GM23248 (cell line): ENCODE data around the gene YOD1. TPM values are rescaled to one million over a fixed set of nuclear protein-coding genes. Genes with fewer than 3 reads are reported as not detected.

Experiments used
- DNase-seq: peaks from one replicate; pipeline ENCODE4 v3.0.0-alpha.2; 2015
- H2AFZ ChIP-seq: fragments of 200-600 bp; sonication (generic); 2 replicates; pipeline ENCODE4 v1.6.1; 2016; ENCODE audit warnings: antibody characterized with exemption
- H3F3A ChIP-seq: fragments of 200-600 bp; sonication (generic); 2 replicates; pipeline ENCODE4 v1.6.1; 2016; ENCODE audit warnings: mild to moderate bottlenecking, antibody characterized with exemption, mixed run types; ENCODE audit not compliant: insufficient read depth
- H3K27ac ChIP-seq: fragments of 200-600 bp; sonication (generic); 2 replicates; pipeline ENCODE4 v1.5.1; 2016; ENCODE audit warnings: mild to moderate bottlenecking
- H3K27me3 ChIP-seq: fragments of 200-600 bp; sonication (generic); replicated peaks from 2 replicates; pipeline ENCODE4 v1.6.1; 2016; ENCODE audit warnings: mild to moderate bottlenecking; ENCODE audit not compliant: insufficient read depth
- H3K36me3 ChIP-seq: fragments of 200-600 bp; sonication (generic); 2 replicates; pipeline ENCODE4 v1.6.1; 2016; ENCODE audit warnings: low read depth, mild to moderate bottlenecking
- H3K4me1 ChIP-seq: fragments of 200-600 bp; sonication (generic); 2 replicates; pipeline ENCODE4 v1.6.1; 2016; ENCODE audit warnings: mild to moderate bottlenecking; ENCODE audit not compliant: insufficient read depth
- H3K4me2 ChIP-seq: fragments of 200-600 bp; sonication (generic); one replicate; pipeline ENCODE4 v1.6.1; 2016; ENCODE audit warnings: mild to moderate bottlenecking; ENCODE audit not compliant: unreplicated experiment
- H3K4me3 ChIP-seq: fragments of 200-600 bp; sonication (generic); 2 replicates; pipeline ENCODE4 v1.5.1; 2016; ENCODE audit warnings: mild to moderate bottlenecking
- H3K79me2 ChIP-seq: fragments of 200-600 bp; sonication (generic); 2 replicates; pipeline ENCODE4 v1.6.1; 2016; ENCODE audit warnings: mild to moderate bottlenecking; ENCODE audit not compliant: insufficient read depth
- H3K9ac ChIP-seq: fragments of 200-600 bp; sonication (generic); 2 replicates; pipeline ENCODE4 v1.6.1; 2016; ENCODE audit warnings: mild to moderate bottlenecking
- H3K9me2 ChIP-seq: fragments of 200-600 bp; sonication (generic); 2 replicates; pipeline ENCODE4 v1.6.1; 2016; ENCODE audit warnings: mixed run types, mild to moderate bottlenecking, moderate library complexity; ENCODE audit not compliant: insufficient read depth
- H3K9me3 ChIP-seq: fragments of 200-600 bp; sonication (generic); one replicate; pipeline ENCODE4 v1.6.1; 2017; ENCODE audit warnings: low read depth
- H4K20me1 ChIP-seq: fragments of 200-600 bp; sonication (generic); 2 replicates; pipeline ENCODE4 v1.6.0; 2016; ENCODE audit not compliant: insufficient read depth
- EZH2 ChIP-seq: fragments of 200-600 bp; sonication (generic); IDR thresholded peaks from 2 replicates; pipeline ENCODE4 v1.6.1; 2018; ENCODE audit warnings: antibody characterized with exemption, mild to moderate bottlenecking; ENCODE audit not compliant: insufficient read depth, poor library complexity, severe bottlenecking
- EZH2phosphoT487 ChIP-seq: fragments of 200-600 bp; sonication (generic); IDR thresholded peaks from 2 replicates; pipeline ENCODE4 v1.6.1; 2018; ENCODE audit warnings: antibody characterized with exemption, moderate library complexity, mild to moderate bottlenecking, low read depth; ENCODE audit not compliant: insufficient read depth
- WGBS, 2 experiments: methylation state at CpG; one replicate each; pipeline ENCODE4 v1.1.6; 2015 to 2017; ENCODE audit warnings: low lambda C conversion rate in 2 of 2, low coverage in 1 of 2; ENCODE audit errors: missing lambda C conversion rate in 2 of 2; 5-methylcytosine and 5-hydroxymethylcytosine counted together
- in situ Hi-C: fragments of 300-500 bp; cut with MboI; formaldehyde crosslinking; loops from 2 replicates; pipeline ENCODE4 v1.15.0; 2020
- polyA plus RNA-seq: library from polyadenylated mRNA; unstranded; fragments of >200 nt; fragmentation: Nextera tagmentation; extraction: Ambion mirVana; gene quantifications from 2 replicates; pipeline ENCODE4 v1.2.1, GENCODE V29; 2016
- total RNA-seq: library from RNA; depleted of rRNA; stranded (reverse); fragments of >200 nt; shearing (Covaris generic); gene quantifications from 2 replicates; pipeline ENCODE4 v1.2.3, GENCODE V29; 2014

Gene YOD1
- total and polyA plus RNA-seq, 2 experiments from 2014 or later = 2.4 to 6.7 TPM

DNA sequence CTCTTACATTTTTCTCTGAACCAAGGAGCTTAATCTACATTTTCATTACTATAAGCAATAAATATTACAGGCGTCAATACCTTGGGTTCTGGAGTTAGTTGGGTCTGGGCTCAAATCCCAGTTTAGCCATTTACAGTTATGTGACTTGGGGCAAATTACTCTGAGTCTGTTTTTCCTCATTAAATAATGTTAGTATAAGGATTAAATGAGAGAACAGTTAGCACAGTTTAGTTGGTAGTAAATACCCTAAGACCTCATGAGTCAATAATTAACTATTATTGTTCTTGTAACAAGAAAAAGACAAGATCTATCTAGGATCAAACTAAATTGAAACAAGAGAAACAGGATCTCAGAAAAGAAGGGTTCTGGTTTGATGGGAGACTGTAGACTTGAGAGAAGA, 23.1 kb downstream of the YOD1 start:
- Histone ChIP-seq H4K20me1 (no peaks in the 10 kb centered on the region), H3K9me3 (no peaks in the 10 kb centered on the region), H3K36me3 (no peaks in the 10 kb centered on the region), H2AFZ (no peak overlapping the region), H3K4me1 (peaks cover 28% of the 10 kb centered on the region), H3F3A (peaks cover 23% of the 10 kb centered on the region), H3K9me2 (no peaks in the 10 kb centered on the region), H3K4me3 (no peak overlapping the region), H3K9ac (no peak overlapping the region), H3K79me2 (no peaks in the 10 kb centered on the region), H3K4me2 (no peak overlapping the region), H3K27me3 (no peaks in the 10 kb centered on the region), H3K27ac (no peak overlapping the region)
- in situ Hi-C loops = no loop called here
- DNase-seq = no peak
- no peak for TF ChIP-seq EZH2phosphoT487
- no peak for TF ChIP-seq EZH2
- 96 to 97% methylated on average over 1 of the region's 1 CpG for WGBS, 2 experiments

DNA sequence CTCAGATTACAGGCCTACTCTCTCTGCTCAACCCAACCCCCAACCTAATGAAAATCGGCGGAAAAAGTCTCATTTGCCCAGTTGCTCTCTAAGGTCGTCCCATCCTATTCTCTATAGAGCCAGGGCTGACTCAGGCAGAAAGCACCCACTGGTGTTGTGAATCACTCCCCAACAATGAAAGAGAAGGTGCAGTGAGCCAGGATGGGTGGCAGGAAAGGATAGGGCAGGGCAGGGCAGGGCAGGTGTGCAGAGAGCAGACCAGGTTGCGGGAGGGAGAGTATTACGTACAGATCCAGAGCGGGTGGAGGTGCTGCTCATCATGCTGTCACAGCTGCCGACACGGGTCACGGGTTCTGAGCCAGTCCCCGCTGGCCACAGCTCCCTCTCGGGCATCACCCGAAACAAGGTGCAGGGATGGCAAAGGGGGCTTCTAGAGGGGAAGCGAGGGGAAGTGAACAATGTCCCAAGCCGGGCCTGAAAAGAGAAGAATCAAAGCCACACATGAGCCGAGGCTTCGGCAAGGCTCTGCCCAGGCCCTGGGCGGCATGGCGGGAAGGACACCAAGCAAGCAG, 23.7 kb downstream of the YOD1 start:
- in situ Hi-C loops = no loop called here
- H3K79me2 ChIP-seq = no peaks in the 10 kb centered on the region
- H3K4me1 ChIP-seq = peaks cover 28% of the 10 kb centered on the region
- WGBS, 2 experiments = 92 to 93% methylated on average over 17 to 18 of the region's 18 CpGs
- DNase-seq = peak; percentile 65
- no peaks in the 10 kb centered on the region for H3K9me2 ChIP-seq
- no peak overlapping the region for H3K4me3 ChIP-seq
- H3K4me2 ChIP-seq = peak overlapping the region; percentile 75
- H3K9ac ChIP-seq = no peak overlapping the region
- no peak for TF ChIP-seq EZH2
- no peak for TF ChIP-seq EZH2phosphoT487
- no peaks in the 10 kb centered on the region for H3K36me3 ChIP-seq
- H3F3A ChIP-seq = peaks cover 23% of the 10 kb centered on the region
- H4K20me1 ChIP-seq = no peaks in the 10 kb centered on the region
- H2AFZ ChIP-seq = no peak overlapping the region
- H3K27ac ChIP-seq = no peak overlapping the region
- no peaks in the 10 kb centered on the region for H3K9me3 ChIP-seq
- H3K27me3 ChIP-seq = no peaks in the 10 kb centered on the region

DNA sequence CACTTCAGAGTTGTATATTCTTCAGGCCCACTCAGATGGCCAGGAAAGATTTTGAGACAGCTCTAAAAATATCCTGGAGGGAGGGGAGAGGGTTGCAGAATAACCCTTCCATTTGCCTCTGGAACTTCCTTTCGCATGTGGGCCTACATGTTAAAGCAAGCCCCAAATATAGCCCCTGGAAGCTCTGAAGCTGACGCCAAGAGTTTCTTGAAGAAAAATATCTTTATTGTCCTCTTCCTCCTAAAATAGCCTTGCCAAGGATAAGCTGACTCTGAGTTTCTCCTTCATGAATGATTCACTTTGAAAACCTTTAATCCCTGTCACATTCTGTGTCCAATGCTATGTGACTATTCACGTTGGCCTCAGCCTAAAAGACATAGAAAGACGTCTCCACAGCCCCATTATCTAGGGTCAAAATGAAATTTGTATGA, 24.9 kb downstream of the YOD1 start:
- peak; percentile 75 for DNase-seq
- H3K27ac ChIP-seq = peak overlapping the region; percentile 61
- peaks cover 31% of the 10 kb centered on the region for H3K4me1 ChIP-seq

DNA sequence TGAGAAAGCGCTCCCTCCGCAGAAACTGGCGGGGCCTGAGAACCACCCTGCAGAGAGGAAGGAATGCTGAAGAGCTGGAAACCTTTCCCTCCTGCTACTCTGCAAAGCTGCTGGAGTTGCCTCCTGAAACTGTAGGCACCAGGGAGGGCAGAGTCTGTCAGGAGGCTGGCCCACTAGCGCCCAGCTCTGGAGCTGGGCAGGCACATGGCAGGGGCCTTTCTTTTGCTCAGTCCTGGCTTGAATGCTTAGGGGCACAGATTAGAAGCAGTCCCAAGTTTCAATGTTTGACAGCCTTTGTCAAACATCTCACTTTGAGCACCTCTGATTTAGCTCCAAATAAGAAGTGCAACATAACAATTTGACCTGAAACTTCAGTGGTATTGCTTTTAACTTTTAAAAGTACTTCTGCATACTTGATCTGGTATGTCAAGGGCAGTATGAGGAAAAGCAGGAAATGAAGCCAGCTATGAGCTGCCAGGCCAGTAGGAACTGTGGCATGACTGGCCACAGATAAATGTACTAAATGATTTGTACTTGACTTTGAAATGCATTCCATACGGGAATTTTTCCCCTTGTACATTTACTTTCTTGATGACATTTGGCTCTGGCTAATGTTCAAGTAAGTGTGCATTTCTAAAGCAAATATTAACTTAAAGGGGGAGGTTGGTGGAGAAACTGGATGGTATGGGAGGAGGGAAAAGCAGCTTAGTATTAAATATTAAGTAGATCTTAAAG, 25.7 kb downstream of the YOD1 start:
- no peaks in the 10 kb centered on the region for H4K20me1 ChIP-seq
- H3K9ac ChIP-seq = no peak overlapping the region; the same call in 1 of the 2 replicates
- H3K36me3 ChIP-seq = no peaks in the 10 kb centered on the region
- peaks cover 23% of the 10 kb centered on the region for H3F3A ChIP-seq
- no peaks in the 10 kb centered on the region for H3K9me2 ChIP-seq
- TF ChIP-seq EZH2 (no peak), EZH2phosphoT487 (no peak)
- H2AFZ ChIP-seq = peak overlapping the region; percentile 69; the same call in 1 of the 2 replicates
- H3K27ac ChIP-seq = peak overlapping the region; percentile 61
- peak; percentile 78 for DNase-seq
- H3K27me3 ChIP-seq = no peaks in the 10 kb centered on the region
- in situ Hi-C loops = no loop called here
- H3K79me2 ChIP-seq = no peaks in the 10 kb centered on the region
- WGBS, 2 experiments = 42 to 49% methylated on average over 4 to 5 of the region's 5 CpGs
- no peaks in the 10 kb centered on the region for H3K9me3 ChIP-seq
- H3K4me1 ChIP-seq = peaks cover 39% of the 10 kb centered on the region
- H3K4me2 ChIP-seq = peak overlapping the region; percentile 75
- H3K4me3 ChIP-seq = peak overlapping the region; percentile 14; the same call in 1 of the 2 replicates

More for the DNA sequence above, 24.9 kb downstream of the YOD1 start:
- no peaks in the 10 kb centered on the region for H4K20me1 ChIP-seq
- H3K9me3 ChIP-seq = no peaks in the 10 kb centered on the region
- H3K79me2 ChIP-seq = no peaks in the 10 kb centered on the region
- in situ Hi-C loops = no loop called here
- TF ChIP-seq EZH2phosphoT487 (no peak), EZH2 (no peak)
- H3K4me2 ChIP-seq = peak overlapping the region; percentile 75
- no peaks in the 10 kb centered on the region for H3K36me3 ChIP-seq
- no peaks in the 10 kb centered on the region for H3K9me2 ChIP-seq
- H3K27me3 ChIP-seq = no peaks in the 10 kb centered on the region
- H3K9ac ChIP-seq = no peak overlapping the region; the same call in 1 of the 2 replicates
- H2AFZ ChIP-seq = peak overlapping the region; percentile 69
- 0 to 2% methylated on average over 4 of the region's 4 CpGs for WGBS, 2 experiments
- H3K4me3 ChIP-seq = peak overlapping the region; percentile 14; the same call in 1 of the 2 replicates
- H3F3A ChIP-seq = peaks cover 23% of the 10 kb centered on the region
